ENCODE measurements around the gene CDC25C.
"Not testable (repeated sequence)": the region's sequence is repeated elsewhere in the genome, so short reads cannot be mapped to it uniquely, and the experiment has no call there.

The CDC25C gene

DNA sequence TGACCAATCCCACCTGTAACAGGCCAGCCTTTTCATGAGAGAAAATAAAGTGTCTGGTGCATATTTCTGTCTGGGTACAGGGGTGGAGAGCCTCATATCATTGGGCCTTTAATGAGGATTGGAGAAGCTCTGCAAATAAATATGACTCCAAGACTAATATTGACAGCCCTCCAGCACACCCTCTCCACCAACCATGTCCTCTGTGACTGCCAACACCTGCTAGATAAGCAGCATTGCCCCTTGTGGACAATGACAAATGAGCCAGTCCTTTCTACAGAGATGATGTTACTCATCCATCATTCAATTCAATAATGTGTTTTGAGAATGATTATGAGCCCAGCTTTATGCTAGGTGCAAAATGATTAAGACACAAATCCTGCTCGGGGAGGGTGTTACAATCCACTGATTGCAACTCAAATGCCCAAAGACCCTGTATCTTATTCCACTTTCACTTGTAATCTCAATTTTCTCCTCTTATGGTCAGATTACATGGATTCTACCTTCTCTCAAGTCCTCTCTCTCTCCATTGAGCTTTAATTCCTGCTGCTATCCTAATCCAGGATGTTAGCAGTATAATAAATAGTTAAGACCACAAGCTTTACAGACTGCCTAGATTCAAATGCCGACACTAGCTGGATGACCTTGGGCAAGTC lies 55.1 kb downstream of the CDC25C start:
- no peak for DNase-seq

DNA sequence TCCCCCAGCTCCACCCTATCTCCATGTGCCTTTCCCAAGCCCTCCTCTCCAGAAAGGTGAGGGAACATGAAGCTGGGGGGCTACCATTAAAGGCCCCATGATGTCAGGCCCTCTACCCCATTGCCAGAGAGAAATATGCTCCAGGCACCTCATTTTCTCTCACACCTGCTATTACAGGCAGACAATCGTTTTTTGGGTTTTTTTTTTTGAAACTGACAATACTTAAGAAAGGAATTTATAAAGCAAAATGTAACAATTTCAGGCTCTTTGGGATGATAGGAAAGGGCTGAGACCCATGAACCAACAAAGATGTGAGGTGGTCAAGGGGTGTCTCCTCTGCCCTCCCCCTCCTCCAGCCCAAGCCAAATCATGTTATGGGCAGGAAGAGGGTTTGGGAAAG lies 55.7 kb downstream of the CDC25C start:
- no peak for DNase-seq

DNA sequence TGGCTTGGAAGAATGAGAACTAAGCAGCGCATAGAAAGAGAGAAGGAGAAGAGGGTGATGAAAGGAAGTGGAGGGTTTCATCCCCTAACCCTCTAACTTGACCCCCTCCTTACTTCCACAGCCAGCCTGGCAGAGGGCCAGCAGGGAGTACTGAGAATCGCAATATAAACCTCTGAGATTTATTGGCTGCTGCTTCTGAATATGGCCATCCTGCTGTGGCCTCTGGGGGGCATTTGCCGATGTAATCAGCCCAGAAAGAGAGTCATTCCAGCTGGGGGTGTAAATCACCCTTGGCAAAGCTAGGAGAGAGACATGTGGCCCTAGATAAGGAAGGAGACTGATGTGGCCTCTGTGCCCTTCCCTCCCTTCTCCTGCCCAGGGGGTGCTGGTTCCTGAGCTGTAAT lies 56.2 kb downstream of the CDC25C start:
- DNase-seq = peak; percentile 49

DNA sequence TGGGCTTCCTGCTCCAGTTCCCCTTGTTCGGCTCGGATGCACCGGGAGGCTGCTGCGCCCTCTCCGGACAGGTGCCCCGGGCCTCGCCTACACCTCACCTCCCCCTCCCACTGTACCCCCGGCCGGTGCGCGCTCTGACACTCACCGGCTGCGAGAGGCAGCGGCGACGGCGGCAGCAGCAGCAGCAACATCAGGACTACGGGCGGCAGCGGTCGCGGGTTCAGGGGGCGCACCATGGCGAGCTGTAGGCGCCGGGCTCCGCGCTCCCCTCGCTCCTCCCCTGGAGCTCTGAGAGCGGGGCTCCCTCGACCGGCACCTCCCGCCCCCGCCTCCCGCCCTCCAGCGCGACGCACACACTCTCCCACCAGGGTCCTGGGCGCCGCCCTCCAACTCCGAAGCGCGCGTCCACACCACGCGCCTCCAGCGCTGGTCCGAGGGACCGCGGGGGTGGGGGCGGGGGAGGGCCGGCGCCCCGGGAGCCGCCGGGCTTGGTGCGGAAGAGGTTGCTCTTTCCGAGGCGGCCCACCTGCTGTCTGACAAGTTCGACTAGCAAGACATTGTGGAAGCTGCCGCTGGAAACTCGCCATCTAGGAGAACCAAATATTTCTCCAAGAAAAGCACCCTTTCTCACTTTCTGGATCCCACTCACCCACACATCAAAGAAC lies 57.3 kb downstream of the CDC25C start, which contains the start of gene GFRA3:
GFRA3 (minus strand) TSS at position 433 of the 665 bp plus-strand sequence; CDS start at position 236, 197 bp downstream.
- DNase-seq = peak; percentile 44

DNA sequence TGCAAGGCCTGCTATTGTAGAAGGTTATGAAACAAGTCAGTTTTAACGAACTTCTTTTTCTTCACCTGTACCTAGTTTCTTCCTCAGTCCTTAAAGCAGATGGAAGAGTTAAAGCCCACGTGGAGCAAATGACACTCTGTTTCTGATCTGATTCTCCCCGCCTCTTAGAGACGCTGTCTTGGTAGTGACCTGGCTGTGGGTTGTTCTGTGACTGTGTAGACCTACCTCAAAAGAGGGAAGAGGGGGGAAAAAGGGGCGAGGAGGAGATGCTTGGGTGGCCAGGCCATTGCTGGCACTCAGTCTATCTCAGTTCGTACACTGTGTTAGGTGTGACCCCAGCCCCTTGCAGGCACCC lies 57.8 kb downstream of the CDC25C start:
- DNase-seq = peak; percentile 4

DNA sequence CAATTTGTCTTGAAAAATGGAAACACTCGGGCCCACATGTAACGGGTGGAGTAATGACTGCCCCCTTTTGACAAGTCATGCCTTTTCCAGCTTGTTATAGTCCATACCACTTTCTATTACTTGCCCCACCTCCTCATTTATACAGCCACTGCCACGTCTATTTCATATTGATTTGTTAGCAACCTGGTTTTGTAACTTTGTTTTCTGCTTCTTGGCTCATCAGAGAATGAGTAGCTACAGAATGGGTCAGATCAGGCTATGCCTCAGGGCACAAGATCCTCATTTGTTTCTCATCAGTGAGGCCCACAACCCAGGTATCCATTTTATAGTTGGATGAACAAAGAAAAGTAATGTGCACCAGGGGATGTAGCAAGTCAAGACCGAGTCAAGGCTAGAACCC lies 58.9 kb downstream of the CDC25C start:
- DNase-seq = no peak

DNA sequence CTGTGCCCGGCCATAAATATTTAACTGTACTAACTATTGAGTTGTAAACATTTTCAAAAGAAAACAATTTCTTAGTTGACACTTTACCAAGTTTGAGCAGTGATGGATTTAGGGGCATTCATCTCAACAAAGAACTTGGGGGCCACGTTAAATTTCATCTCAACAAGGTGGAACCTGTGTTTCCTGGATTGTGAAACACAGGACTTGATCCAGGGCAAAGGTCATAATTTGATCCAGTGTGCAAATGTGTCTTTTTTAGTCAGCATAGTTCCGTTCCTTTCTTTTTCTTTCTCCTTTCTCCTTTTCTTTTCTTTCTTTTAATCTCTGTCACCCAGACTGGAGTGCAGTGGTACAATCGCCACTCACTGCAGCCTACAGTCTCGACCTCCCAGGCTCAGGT lies 60.3 kb downstream of the CDC25C start:
- no peak for DNase-seq

DNA sequence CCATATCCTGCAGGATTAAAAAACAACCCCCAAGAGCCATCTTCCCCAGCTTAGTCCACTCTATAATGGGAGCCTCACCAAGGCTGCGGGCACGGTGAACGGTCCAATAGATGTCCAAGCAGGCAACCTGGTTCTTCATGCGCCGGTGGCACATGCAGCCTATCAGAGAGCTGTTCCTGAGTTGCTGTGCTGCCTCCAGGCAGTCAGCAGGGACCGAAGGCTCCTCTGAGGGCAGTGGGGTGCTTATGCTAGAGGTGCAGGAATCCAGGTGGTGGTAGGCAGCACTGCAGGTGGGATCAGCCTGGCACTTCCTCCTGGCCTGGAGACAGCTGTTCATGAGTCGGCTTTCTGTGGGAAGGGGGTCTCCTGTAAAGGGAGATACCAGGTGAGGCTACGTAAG lies 67.4 kb downstream of the CDC25C start:
- no peak for DNase-seq

DNA sequence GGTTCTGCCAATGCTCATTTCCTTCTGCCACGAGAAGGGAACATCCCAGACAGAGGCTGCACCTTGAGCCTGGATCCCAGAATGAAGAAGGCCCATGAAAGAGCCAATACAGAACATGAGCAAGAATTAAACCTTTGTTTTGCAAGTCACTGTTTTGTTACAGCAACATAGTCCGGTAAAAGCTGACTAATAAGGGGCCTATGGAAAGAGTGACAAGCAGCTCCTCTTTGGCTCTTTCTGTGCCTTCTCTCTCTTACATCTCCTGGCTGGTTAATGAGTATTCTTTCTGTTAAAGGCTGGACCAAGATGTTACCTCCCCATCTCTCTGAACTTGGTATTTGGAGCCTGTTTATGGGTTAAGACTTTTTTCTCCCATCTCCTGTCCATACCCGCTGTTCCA lies 68.0 kb downstream of the CDC25C start:
- DNase-seq = no peak

DNA sequence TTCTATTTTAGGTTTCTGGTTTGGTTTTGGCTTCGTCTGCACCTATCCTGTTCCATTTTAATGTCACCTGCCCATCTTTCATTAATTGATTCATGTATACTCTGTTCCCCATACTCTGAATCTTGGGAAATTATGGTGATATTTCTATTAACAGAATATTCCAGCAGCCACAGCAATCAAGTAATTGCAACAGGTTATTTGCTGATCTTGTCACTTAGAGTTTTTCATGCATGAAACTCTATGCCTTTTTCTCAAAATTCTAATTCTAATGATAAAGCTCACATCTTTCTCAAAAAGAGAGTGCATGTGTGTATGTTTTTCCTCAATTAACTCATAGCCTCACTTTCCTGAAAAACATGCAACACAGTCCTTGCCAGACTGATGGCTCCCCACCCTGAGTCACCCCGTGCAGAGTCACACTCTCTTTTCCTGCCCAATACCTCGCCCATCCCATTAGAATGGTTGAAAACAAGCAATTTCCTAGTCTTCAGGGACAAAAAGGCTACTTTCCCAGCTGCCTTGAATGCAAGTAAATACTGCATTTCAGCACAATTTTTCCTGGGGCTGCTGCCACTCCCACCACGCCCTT lies 72.8 kb downstream of the CDC25C start:
- DNase-seq = no peak

DNA sequence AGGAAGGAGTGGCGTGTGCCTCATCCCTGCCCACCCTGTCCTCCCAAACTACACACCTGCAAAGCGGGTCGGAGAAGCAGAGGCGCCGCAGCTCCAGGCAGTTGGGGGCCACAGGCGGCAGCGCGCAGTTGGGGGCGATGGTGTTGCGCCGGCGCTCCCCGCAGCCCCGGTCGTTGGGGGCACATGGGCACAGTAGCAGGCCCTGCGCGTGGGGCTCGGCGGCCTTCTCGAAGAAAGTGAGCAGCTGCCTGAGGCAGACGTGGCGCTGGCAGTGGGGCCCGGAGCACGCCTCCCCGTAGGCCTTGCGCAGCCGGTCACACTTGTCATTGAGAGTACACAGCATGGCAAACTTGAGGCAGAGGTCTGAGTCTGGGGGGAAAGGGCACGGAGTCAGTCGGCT lies 74.0 kb downstream of the CDC25C start:
- DNase-seq = no peak

DNA sequence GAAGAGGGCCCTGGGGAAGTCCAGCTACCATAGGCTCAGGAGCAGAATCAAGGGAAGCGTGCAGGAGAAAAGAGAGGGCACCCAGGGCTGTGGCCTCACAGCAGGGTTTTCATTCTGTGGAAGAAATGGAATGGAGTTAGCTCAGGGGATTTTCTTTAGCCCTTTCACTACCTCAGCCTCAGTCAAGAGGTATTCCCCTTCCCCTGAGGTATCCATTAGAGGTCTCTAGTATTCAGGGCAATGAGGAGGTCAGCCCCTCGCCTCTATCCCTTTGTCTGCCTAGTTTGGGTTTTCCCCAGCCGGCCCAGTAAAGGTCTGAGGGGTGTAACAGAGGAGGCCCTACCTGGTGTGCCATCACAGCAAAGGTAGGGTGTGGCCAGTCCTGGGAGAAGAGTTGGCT lies 78.7 kb downstream of the CDC25C start:
- DNase-seq = no peak

DNA sequence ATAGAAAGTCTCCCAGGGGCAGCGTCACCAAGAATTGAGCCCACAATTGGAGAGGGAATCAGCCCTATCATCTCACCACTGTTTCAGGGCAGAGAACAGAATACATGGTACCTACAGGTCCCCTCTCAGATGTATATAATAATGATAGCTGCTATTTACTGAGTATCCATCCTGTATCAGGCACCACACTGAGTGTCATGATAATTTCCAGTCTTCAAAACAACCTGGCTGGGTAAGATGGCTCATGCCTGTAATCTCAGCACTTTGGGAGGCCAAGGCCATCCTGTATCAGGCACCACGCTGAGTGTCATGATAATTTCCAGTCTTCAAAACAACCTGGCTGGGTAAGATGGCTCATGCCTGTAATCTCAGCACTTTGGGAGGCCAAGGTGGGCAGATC lies 83.8 kb downstream of the CDC25C start:
- DNase-seq = not testable (repeated sequence)

DNA sequence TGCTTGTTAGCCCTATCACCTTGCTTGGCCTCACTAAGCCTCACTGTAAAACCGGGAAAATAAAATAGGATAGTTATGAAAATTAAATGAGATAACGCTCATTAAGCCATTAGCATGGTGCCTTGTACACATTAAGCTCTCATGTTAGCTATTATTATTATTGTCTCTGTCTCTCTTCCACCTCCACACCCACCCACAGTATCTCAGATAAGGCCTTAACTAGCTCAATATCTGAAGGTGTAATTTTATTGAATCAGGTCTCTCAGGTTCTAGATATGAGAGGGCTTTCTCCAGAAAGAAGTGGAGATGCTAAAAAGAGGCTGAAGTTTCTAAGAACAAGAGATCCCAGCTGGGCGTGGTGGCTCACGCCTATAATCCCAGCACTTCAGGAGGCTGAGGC lies 84.8 kb downstream of the CDC25C start:
- no peak for DNase-seq

DNA sequence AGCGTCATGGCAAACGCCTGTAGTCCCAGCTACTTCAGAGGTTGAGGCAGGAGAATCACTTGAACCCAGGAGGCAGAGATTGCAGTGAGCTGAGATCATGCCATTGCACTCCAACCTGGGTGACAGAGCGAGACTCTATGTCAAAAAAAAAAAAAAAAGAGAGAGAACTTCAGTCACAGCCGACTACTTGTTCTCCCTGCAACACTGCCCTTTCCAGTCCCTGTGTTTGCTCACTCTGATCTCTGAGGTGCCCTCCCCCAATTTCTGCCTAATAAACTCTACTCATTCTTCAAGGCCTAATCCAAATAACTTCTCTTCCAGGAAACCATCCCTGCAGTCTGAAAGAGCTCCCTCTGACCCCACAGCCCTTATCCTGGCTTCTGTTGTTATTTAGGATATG lies 85.3 kb downstream of the CDC25C start:
- no peak for DNase-seq

DNA sequence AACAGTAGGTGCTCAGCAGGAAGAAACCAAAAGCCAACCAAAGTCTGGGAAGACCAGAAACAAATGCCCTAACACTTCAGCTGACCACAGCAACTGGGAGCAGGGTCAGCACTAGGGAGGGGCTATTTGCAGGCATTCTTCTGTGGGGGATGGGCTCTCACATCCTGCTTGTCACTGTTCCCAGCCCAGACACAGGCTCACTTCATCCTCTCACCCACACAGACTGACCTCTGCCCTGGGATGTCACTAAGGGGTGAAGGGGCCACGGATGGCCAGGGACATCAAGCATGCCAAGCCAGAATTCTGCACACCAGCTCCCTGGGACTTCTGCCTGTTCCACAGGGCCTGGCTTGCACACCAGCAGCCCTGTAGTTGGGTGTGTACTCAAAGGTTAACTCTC lies 85.9 kb downstream of the CDC25C start:
- no peak for DNase-seq

DNA sequence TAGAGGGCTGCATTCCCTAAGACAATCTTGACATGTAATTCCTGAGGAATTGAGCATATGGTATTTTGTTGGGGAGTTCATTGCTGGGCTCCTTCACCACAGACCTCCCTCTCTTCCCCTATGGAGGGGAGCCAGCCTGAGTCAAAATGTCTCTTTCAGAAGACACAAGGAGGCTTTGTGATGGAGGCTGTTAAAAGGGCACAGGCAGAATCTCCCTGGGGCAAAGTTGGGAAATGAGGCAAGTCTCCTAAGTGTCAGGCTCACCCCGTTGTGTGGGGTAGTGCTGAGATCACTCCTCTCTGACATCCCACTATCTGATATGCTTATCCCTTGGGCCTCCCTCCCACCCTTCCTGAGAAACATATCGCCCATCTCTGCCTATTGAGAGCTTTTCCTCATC lies 87.8 kb downstream of the CDC25C start:
- DNase-seq = no peak

DNA sequence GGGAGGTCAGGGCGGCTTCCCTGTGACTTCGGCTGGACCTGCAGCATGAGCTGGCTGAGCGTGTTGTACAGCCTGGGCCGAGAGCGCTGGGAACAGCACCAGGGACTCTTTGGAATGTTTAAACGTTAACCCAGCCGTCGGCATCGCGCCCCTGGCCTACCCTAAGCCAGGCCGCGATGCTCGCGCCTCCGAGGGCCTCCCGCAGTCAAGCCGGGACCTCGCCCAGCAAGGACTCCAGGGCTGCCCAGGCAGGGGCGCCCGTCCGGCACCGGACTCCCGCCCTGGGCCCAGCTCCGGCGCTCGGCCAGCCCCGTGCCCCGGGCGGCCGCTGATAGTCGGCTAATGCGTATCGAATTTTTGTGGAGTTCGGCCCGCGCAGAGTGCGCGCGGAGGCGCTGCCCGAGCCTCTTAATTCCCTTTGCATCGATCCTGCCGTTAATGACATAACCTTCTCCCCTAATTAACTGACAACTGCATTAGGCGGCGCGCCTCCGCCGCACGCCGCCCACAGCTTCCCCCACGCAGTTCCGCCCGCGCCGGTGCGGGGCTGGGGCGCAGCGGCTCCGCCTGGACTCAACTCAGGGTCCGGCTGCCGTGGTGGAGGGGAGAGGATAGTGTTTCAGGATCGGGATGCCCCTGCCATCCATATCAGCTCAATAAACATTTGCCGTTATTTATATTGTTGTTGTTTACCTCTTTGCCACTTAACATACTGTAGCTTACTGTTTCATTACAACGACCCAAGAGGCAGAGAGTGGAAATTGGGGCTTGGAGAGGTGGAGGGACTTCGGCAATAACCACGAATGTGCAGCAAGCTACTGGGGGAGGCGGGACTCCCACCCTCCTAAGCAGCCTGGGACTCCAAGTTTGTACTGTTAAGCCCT lies 89.7 kb downstream of the CDC25C start:
- peak; percentile 84 for DNase-seq

DNA sequence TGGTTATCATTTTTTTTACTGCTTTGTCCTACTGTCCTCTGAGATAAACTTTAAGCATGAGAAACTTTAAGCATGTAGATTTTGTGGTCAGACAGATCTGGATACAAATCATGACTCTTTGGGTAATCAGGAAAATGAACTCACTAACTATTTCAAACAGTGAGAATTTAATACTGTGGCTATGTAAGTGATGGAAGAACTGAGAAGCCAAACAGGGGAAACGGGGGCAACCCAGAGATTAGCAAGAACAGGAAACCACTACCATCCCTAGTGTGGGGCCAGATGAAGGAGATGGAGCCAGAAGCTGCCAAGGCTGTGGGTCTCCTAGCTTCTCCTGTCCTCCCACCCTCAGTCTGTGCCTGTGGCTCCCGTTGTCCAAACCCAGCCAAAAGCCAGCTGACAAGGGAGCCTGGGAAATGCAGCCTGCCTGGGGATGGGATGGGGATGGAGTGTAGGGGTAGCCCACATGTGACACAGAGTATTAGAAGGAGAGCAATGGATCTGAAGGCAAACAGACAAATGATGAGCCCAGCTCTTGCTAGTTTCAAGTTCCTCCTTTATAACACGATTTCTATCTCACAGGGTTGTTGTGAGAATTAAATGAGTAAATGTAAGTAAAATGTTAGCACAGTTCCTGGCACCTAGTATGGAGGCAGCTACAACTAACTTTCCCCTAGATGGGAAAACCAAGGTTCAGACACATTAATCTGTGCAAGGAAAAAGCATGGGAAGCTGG lies 90.8 kb downstream of the CDC25C start:
- DNase-seq = no peak

DNA sequence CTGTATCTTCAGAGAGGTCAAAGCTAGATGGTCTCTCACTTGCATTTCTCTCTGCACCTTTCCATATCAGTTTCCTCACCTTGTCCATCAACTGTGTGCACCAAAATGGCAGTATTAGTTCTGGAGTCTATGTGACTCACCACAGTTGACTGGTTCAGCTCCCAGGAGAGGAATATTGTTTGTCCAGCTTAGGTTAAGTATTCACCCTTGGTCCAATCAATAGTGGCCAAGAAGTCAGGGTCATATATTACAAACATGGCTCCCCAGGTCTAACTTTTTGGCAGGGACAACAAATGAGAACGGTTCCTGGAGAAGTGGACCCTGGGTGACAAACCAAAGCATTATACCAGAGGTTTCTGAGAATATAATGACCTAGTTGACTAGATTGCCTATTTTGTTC lies 93.6 kb downstream of the CDC25C start:
- no peak for DNase-seq
